ENCODE results near the gene BBOX1. TPM values are rescaled to one million over a fixed set of nuclear protein-coding genes. Genes with fewer than 3 reads are reported as not detected.

BBOX1 gene
- total and polyA plus RNA-seq, 2 donors (not counting 1 experiment from before 2014, with no cell fraction given), result not detected

DNA sequence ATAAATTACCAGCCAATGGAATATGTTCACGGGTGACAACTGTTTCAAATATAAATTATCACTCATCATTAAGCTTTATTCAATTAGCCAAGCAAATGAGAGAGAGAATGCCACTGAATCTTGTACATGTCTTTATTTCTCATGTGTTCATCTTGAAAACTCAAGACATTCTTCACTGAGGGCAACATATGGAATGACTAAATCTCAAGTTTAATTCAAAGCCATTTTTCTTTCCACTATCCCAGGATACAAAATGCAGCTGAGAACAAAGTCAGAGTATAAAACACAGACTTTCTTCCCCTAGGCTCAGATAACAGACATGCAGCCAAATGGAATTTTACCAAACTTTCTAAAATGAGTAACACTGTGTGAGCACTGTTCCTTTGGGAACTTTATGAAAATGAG, 12.1 kb upstream of the BBOX1 start:
- H3K4me1 ChIP-seq (ENCODE audit: control insufficient read depth, extremely low read depth, insufficient read depth, low read length), result no peaks in the 10 kb centered on the region
- H3K27me3 ChIP-seq (ENCODE audit: control insufficient read depth, insufficient read depth, low read length), result no peaks in the 10 kb centered on the region
- H3K4me2 ChIP-seq (ENCODE audit: extremely low read depth, insufficient read depth, low read length), result no peak overlapping the region
- DNase-seq (ENCODE audit: low read depth in 2 of 2), result peak; percentile 37 to 65
- no peak overlapping the region for H2AFZ ChIP-seq (ENCODE audit: low read length)
- H4K20me1 ChIP-seq (ENCODE audit: control insufficient read depth, extremely low read depth, insufficient read depth, low read length), result no peaks in the 10 kb centered on the region
- H3K36me3 ChIP-seq (ENCODE audit: control insufficient read depth, insufficient read depth, low read length), result no peaks in the 10 kb centered on the region
- H3K79me2 ChIP-seq (ENCODE audit: control insufficient read depth, insufficient read depth, low read length), result no peaks in the 10 kb centered on the region
- H3K27ac ChIP-seq (ENCODE audit: insufficient read depth, low read length), result no peak overlapping the region
- TF ChIP-seq EZH2 (IDR thresholded peaks at IDR 0.05; ENCODE audit: low read length, missing control alignments), result no peak
- TF ChIP-seq, protein P1, sequence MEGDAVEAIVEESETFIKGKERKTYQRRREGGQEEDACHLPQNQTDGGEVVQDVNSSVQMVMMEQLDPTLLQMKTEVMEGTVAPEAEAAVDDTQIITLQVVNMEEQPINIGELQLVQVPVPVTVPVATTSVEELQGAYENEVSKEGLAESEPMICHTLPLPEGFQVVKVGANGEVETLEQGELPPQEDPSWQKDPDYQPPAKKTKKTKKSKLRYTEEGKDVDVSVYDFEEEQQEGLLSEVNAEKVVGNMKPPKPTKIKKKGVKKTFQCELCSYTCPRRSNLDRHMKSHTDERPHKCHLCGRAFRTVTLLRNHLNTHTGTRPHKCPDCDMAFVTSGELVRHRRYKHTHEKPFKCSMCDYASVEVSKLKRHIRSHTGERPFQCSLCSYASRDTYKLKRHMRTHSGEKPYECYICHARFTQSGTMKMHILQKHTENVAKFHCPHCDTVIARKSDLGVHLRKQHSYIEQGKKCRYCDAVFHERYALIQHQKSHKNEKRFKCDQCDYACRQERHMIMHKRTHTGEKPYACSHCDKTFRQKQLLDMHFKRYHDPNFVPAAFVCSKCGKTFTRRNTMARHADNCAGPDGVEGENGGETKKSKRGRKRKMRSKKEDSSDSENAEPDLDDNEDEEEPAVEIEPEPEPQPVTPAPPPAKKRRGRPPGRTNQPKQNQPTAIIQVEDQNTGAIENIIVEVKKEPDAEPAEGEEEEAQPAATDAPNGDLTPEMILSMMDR (conservative IDR thresholded peaks at IDR 0.05 in 1 of 2, IDR thresholded peaks at IDR 0.05 in 1 of 2; ENCODE audit: low read depth in 1 of 2, low read length in 2 of 2), result no peak
- no peaks in the 10 kb centered on the region for H3K9me3 ChIP-seq (ENCODE audit: control insufficient read depth, insufficient read depth, low read depth, low read length)
- H3K9ac ChIP-seq (ENCODE audit: insufficient read depth, low read length), result no peak overlapping the region
- no peak overlapping the region for H3K4me3 ChIP-seq (replicated peaks in 1 of 4; ENCODE audit: control extremely low read depth in 1 of 4, insufficient read depth in 1 of 4, low read depth in 3 of 4, low read length in 4 of 4)

DNA sequence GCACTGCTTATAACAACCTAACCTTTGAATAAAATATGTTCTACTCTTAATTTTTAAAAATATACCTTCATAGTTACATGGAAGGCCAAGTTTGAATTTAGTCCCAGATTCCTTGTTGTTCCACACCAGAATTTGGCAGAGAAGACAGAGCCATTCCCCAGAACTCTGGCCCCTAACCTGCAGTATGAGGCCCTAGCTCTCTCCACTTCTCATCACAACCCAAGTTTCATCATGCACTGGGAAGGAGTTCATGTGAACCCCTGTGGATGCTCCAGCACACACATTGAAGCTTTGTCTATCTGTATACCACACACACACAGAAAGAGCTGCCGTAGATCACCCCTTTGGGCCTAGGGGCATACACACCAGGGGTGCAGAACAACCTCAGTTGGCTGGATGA, 10.6 kb upstream of the BBOX1 start:
- Histone ChIP-seq H2AFZ (ENCODE audit: low read length) (no peak overlapping the region), H3K4me1 (ENCODE audit: control insufficient read depth, extremely low read depth, insufficient read depth, low read length) (no peaks in the 10 kb centered on the region), H3K4me2 (ENCODE audit: extremely low read depth, insufficient read depth, low read length) (no peak overlapping the region), H4K20me1 (ENCODE audit: control insufficient read depth, extremely low read depth, insufficient read depth, low read length) (no peaks in the 10 kb centered on the region), H3K4me3 (replicated peaks in 1 of 4; ENCODE audit: control extremely low read depth in 1 of 4, insufficient read depth in 1 of 4, low read depth in 3 of 4, low read length in 4 of 4) (no peak overlapping the region), H3K27me3 (ENCODE audit: control insufficient read depth, insufficient read depth, low read length) (no peaks in the 10 kb centered on the region), H3K79me2 (ENCODE audit: control insufficient read depth, insufficient read depth, low read length) (no peaks in the 10 kb centered on the region), H3K36me3 (ENCODE audit: control insufficient read depth, insufficient read depth, low read length) (no peaks in the 10 kb centered on the region), H3K9me3 (ENCODE audit: control insufficient read depth, insufficient read depth, low read depth, low read length) (no peaks in the 10 kb centered on the region), H3K9ac (ENCODE audit: insufficient read depth, low read length) (no peak overlapping the region), H3K27ac (ENCODE audit: insufficient read depth, low read length) (no peak overlapping the region)
- DNase-seq (ENCODE audit: low read depth in 2 of 2), result no peak
- TF ChIP-seq, protein P1 (conservative IDR thresholded peaks at IDR 0.05 in 1 of 2, IDR thresholded peaks at IDR 0.05 in 1 of 2; ENCODE audit: low read depth in 1 of 2, low read length in 2 of 2), result no peak
- TF ChIP-seq EZH2 (IDR thresholded peaks at IDR 0.05; ENCODE audit: low read length, missing control alignments), result no peak

DNA sequence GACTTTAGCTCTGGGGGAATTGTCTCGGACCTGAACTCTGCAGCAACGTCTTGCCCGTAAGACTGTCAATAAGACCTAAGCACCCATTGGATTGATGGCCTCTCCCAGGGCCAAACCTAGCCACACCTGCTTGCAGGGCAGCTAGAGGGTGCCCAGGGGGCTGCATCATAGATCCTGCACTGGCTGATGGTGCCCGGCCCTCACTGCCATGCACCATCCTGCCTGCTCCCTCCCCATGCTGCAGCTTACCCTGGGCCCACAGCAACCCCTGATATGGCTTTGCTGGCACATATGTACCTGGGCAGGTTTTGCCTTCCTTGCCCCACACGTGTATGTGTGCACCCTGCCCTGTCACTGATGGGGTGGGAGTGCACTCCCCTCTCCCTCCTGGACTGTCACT, 8.9 kb upstream of the BBOX1 start:
- Histone ChIP-seq H3K4me3 (replicated peaks in 1 of 4; ENCODE audit: control extremely low read depth in 1 of 4, insufficient read depth in 1 of 4, low read depth in 3 of 4, low read length in 4 of 4) (no peak overlapping the region), H2AFZ (ENCODE audit: low read length) (no peak overlapping the region), H3K27ac (ENCODE audit: insufficient read depth, low read length) (no peak overlapping the region), H3K9me3 (ENCODE audit: control insufficient read depth, insufficient read depth, low read depth, low read length) (no peaks in the 10 kb centered on the region), H3K4me2 (ENCODE audit: extremely low read depth, insufficient read depth, low read length) (no peak overlapping the region), H3K79me2 (ENCODE audit: control insufficient read depth, insufficient read depth, low read length) (no peaks in the 10 kb centered on the region), H3K4me1 (ENCODE audit: control insufficient read depth, extremely low read depth, insufficient read depth, low read length) (no peaks in the 10 kb centered on the region), H3K27me3 (ENCODE audit: control insufficient read depth, insufficient read depth, low read length) (no peaks in the 10 kb centered on the region), H3K36me3 (ENCODE audit: control insufficient read depth, insufficient read depth, low read length) (no peaks in the 10 kb centered on the region), H4K20me1 (ENCODE audit: control insufficient read depth, extremely low read depth, insufficient read depth, low read length) (no peaks in the 10 kb centered on the region), H3K9ac (ENCODE audit: insufficient read depth, low read length) (no peak overlapping the region)
- no peak for DNase-seq (ENCODE audit: low read depth in 2 of 2)
- TF ChIP-seq, protein P1 (conservative IDR thresholded peaks at IDR 0.05 in 1 of 2, IDR thresholded peaks at IDR 0.05 in 1 of 2; ENCODE audit: low read depth in 1 of 2, low read length in 2 of 2), result no peak
